GM21423 (cell line): ENCODE data around the gene KCNA5.
A peak's percentile ranks its signal among the peaks of the same experiment; 100 is the strongest.

Experiments used
- ATAC-seq: cut with Tn5 transposase; IDR thresholded peaks from one replicate; pipeline ENCODE4 v1.9.1; 2021; ENCODE audit warnings: mild to moderate bottlenecking, moderate library complexity; ENCODE audit not compliant: unreplicated experiment

Gene KCNA5

DNA sequence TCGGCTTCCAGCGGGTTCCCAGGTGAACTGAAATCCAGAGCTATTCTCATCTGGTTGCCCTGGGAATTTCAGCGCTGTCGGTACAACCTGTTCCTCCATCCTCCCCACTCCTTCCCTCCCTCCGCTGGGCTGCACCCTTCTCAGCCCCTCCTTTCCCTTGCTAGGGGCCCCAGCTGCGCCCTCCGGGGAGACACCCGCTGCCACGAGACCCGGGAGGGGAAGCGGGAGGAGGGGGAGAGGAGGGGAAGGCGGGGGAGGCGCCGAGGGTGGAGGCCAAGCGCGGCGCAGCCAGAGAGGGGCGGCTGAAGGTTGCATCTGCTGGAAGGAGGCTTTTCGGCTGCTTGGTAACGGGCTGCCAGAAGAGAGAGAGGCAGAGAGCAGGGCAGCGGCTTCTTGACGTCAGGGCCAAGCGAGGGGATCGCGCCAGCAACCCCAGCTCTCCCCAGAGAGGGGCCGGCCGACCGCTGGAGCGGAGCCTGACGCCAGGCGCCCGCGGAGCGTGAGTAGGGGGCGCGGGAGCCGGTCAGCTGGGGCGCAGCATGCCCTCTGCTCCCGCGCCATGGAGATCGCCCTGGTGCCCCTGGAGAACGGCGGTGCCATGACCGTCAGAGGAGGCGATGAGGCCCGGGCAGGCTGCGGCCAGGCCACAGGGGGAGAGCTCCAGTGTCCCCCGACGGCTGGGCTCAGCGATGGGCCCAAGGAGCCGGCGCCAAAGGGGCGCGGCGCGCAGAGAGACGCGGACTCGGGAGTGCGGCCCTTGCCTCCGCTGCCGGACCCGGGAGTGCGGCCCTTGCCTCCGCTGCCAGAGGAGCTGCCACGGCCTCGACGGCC is at the start of gene KCNA5:
TSS of gene KCNA5 (plus strand) at position 291 of the 831 bp plus-strand sequence. CDS start at position 560, 269 bp downstream.
- no peak for ATAC-seq

DNA sequence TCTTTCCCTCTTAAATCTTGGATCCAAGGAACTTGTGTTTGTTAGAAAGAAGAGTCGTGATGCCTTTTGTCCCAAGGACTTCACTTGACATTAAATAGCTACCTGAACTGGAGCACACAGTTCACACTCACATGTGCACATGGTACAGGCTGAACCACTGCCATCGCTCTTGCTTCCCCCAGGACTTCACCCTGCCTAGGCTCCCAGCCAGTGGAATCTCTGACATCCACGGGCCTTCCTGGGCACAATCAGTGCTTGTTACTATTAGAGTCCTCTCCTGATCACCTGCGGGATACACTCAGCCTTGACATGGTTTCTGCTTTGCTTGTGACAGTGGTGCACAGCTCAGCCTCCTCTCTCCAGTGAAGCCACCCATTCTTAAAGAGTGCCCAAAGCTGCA is 49.1 kb upstream of the KCNA5 start:
- ATAC-seq = no peak

DNA sequence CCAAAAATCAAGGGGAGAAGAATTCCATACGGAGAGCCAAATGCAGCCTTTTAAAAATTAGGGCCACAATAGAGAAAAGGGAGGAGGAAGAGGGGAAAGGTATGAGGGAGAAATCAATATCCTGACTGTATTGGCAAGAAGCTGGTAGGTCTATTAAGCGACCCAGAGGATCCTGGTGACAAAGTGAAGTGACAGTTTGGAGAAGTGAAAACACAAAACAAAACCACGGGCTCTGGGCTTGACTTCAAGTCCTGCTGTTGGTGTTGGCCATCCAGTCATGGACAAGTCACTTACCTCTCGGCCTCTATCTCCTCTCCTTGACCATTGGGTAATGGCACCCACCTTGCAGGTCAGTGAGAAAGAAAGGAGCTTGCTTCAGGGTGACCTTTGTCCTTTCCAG is 47.0 kb upstream of the KCNA5 start:
- no peak for ATAC-seq

DNA sequence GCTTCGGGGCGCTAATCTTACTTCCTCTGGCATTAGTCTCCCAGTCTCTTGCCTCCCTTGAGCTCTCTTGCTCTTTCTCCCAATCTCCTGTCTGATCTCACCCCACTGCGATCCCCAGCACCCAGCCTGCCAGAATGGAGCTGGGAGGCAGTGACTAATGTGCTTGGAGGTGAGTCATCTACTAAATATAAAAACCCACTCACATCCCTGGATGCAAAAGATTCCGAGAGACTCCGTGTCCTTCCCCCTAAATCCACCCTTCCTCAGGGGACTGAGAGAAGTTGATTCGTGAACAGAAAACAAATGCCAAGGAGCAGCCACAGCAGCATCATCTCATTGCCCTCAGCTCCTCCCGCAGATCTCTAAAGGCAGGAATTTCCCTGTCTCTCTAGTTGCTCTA is 45.7 kb upstream of the KCNA5 start:
- no peak for ATAC-seq

DNA sequence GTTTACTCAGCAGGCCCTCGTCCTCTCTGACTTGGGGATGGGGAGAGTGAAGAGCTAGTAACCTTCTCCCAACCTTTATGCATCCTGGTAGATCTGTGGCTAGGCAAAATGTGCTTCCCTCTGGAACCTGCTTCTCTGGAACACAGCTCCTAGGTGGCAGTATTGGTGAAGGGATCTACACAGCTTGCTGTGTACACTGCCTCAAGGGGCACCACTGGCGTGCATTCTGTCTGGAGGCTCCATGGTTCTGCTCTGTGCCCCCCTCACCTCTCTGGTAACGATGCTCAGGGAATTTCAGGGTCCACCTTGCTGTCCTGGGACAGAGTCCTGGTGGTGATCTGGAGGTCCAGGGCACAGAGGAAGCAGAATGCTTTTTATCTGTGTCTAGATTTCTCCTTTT is 43.5 kb upstream of the KCNA5 start:
- no peak for ATAC-seq

DNA sequence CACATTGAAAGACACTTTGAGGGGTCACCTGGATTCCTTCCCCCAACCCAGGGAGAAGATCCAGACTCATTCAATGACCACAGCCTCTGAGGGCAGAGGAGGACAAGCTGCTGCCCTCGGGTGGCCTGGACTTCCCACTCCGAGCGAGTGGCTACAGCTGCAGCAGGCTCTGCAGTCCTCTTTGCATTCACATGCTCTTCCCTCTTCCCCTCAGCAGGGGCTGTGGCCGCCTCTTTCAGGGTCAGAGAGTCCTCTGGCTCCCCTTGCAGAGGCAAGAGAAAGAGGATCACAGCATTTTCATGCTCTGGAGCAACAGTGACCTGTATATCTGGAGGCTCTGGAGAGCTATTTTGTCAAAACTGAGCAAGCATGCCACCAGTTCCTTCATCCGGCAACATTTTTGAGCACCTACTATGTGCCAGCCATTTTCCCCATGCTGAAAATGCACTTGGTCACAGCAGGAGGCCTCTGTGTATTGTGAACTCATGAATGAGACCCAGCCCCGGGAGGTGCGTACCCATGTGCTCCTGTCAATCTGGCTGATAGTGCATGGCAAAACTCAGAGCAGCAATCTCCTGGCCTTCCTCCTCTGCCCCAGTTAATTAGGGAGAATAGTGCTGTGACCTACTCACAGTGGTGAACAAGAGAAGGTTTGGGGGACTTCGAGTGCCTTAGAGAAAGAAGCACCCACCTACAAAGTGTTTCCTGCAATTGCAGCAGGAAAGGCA is 42.9 kb upstream of the KCNA5 start:
- ATAC-seq = no peak

GRCh38 chr12:5003025-5003666 is 40.5 kb upstream of the KCNA5 start:
- peak; percentile 59 for ATAC-seq

DNA sequence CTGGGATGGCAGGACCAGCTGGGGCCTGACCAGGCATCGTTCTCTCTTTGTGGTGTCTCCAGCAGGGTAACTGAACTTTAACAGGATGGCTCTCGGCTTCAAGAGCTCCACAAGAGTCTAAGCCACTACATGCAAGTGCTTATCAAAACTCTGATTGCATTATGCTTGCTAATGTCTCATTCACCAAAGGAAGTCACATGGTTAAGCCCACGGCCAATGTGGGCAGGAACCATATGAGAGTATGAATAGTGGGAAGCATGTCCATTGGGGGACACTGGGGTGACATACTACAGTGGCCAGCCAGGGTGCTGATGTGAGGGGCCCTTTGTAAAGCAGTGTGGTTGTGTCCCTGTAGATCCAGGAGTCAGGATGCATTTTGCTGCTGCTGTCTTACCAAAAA is 35.0 kb upstream of the KCNA5 start:
- no peak for ATAC-seq

- ATAC-seq = no peak
These were observed 33.5 kb upstream of the KCNA5 start for GRCh38 chr12:5010151-5010550.

DNA sequence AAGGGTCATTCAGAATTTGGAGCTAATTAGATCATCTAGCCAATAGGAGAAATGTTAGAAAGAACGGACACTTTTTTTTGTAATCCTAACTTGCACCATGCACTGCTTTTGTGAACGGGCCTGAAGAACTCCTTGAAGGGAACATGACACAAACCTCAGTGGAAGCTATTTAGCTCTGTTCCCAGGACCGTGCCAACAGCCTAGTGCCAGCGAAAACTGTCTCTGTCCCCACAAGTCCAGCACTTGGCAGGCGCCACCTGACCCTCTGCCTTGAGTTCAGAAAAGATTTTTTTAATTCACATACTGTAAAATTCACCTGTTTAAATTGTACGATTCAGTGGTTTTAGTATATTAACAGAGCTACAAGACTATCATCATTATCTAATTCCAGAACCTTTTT is 31.3 kb upstream of the KCNA5 start:
- no peak for ATAC-seq

GRCh38 chr12:5013266-5013730 is 30.4 kb upstream of the KCNA5 start:
- no peak for ATAC-seq

DNA sequence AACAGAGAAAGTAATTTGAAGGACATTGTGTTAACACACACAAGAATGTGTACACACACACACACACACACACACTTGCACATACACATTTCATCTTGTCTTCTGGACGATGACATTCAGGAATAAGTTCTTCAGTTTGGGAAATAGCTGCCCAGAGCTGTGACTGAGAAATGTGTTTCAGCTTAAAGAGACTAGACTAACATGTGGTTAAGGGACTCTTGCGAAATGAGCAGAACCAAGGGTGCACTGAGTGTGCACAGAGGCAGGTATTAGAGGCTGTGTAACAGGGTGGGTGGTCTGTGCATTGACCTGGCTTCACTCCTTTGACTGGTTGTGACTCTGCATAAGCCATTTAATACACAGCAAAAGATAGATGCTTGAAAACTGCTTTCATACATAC is 29.4 kb upstream of the KCNA5 start:
- ATAC-seq = no peak

- ATAC-seq = no peak
These were observed 27.8 kb upstream of the KCNA5 start for GRCh38 chr12:5015711-5016492.

GRCh38 chr12:5016526-5016925 is 27.2 kb upstream of the KCNA5 start:
- no peak for ATAC-seq

- no peak for ATAC-seq
These were observed 25.9 kb upstream of the KCNA5 start for GRCh38 chr12:5017638-5018348.

DNA sequence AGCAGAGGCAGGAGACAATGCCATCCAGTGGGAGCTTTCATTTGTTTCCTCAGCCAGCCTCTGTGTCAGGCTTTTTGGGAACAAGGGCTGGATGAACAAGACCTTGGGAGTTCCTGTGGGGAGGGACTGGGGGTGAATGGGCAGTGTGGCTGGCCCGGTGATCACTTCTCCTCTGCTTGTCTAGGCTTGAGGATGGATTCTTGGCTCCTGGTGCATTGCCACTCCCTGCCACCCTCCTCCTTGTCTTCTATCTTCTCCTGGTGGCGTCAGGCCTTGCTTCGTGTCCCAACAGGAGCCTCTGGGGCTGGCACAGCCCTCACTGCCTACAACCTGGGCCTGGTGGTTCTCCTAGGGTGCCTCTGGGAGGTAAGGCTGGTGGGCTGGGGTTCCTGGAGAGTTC is 25.0 kb upstream of the KCNA5 start:
- ATAC-seq = no peak

GRCh38 chr12:5022025-5022424 is 21.7 kb upstream of the KCNA5 start:
- ATAC-seq = no peak

GRCh38 chr12:5022465-5023061 is 21.1 kb upstream of the KCNA5 start:
- ATAC-seq = no peak

- ATAC-seq = no peak
These were observed 19.8 kb upstream of the KCNA5 start for GRCh38 chr12:5023842-5024241.
